ENCODE measurements around the gene MPV17L2.
"Not testable (repeated sequence)": the region's sequence is repeated elsewhere in the genome, so short reads cannot be mapped to it uniquely, and the experiment has no call there.

MPV17L2 gene

GRCh38 chr19:18192673-18193387 is at the start of gene MPV17L2:
MPV17L2 (plus strand) TSS chr19:18193218; CDS start chr19:18193282, 64 bp downstream.
- peak; percentile 98 for DNase-seq (ENCODE audit: low spot score)

GRCh38 chr19:18143902-18144301 is 49.1 kb upstream of the MPV17L2 start:
- DNase-seq (ENCODE audit: low spot score) = no peak

- no peak for DNase-seq (ENCODE audit: low spot score)
These were observed 48.7 kb upstream of the MPV17L2 start for GRCh38 chr19:18144361-18144760.

- DNase-seq (ENCODE audit: low spot score) = no peak
These were observed 48.1 kb upstream of the MPV17L2 start for GRCh38 chr19:18144906-18145305.

GRCh38 chr19:18145391-18145999 is 47.5 kb upstream of the MPV17L2 start:
- no peak for DNase-seq (ENCODE audit: low spot score)

- DNase-seq (ENCODE audit: low spot score) = no peak
These were observed 45.6 kb upstream of the MPV17L2 start for GRCh38 chr19:18147396-18147795.

- DNase-seq (ENCODE audit: low spot score) = no peak
These were observed 43.4 kb upstream of the MPV17L2 start for GRCh38 chr19:18149596-18149975.

GRCh38 chr19:18150776-18151624 is 42.0 kb upstream of the MPV17L2 start:
- no peak for DNase-seq (ENCODE audit: low spot score)

- DNase-seq (ENCODE audit: low spot score) = peak; percentile 98
These were observed 40.6 kb upstream of the MPV17L2 start for GRCh38 chr19:18152442-18152816.

GRCh38 chr19:18152817-18153555 is 40.0 kb upstream of the MPV17L2 start, which contains the start of gene PIK3R2:
PIK3R2 (plus strand) TSS chr19:18153163; CDS start chr19:18155880, 2,717 bp downstream.
- DNase-seq (ENCODE audit: low spot score) = peak; percentile 100

GRCh38 chr19:18153556-18154134 is 39.4 kb upstream of the MPV17L2 start:
- DNase-seq (ENCODE audit: low spot score) = no peak

- DNase-seq (ENCODE audit: low spot score) = no peak
These were observed 37.6 kb upstream of the MPV17L2 start for GRCh38 chr19:18155095-18156087.

GRCh38 chr19:18156268-18156667 is 36.8 kb upstream of the MPV17L2 start:
- DNase-seq (ENCODE audit: low spot score) = no peak

GRCh38 chr19:18156841-18157464 is 36.1 kb upstream of the MPV17L2 start:
- DNase-seq (ENCODE audit: low spot score) = peak; percentile 81

- DNase-seq (ENCODE audit: low spot score) = no peak
These were observed 35.5 kb upstream of the MPV17L2 start for GRCh38 chr19:18157465-18158063.

GRCh38 chr19:18158467-18158866 is 34.6 kb upstream of the MPV17L2 start:
- DNase-seq (ENCODE audit: low spot score) = no peak

GRCh38 chr19:18159059-18159616 is 33.9 kb upstream of the MPV17L2 start:
- DNase-seq (ENCODE audit: low spot score) = not testable (repeated sequence)

GRCh38 chr19:18159810-18160209 is 33.2 kb upstream of the MPV17L2 start:
- DNase-seq (ENCODE audit: low spot score) = no peak

- DNase-seq (ENCODE audit: low spot score) = no peak
These were observed 32.5 kb upstream of the MPV17L2 start for GRCh38 chr19:18160493-18160970.

All from AG08395 (cell line).